MM.1S (cell line): Measurements from ENCODE around the gene PPP1R9A.

ENCODE experiments used
- EZH2 ChIP-seq: fragments of 300-600 bp; sonication (generic); optimal IDR thresholded peaks from 2 replicates; pipeline ENCODE3; 2017; ENCODE audit warnings: low read depth, mild to moderate bottlenecking, antibody characterized with exemption, low read length, mixed read lengths
- EZH2phosphoT487 ChIP-seq: fragments of 300-600 bp; sonication (generic); IDR thresholded peaks from 2 replicates; pipeline ENCODE4 v1.6.1; 2018; ENCODE audit warnings: antibody characterized with exemption, low read length
- TF ChIP-seq, protein P1 (sequence below): fragments of 300-600 bp; sonication (generic); IDR thresholded peaks from 2 replicates; pipeline ENCODE4 v1.5.1; 2016; ENCODE audit warnings: antibody characterized with exemption, low read length, mixed read lengths

DNA sequence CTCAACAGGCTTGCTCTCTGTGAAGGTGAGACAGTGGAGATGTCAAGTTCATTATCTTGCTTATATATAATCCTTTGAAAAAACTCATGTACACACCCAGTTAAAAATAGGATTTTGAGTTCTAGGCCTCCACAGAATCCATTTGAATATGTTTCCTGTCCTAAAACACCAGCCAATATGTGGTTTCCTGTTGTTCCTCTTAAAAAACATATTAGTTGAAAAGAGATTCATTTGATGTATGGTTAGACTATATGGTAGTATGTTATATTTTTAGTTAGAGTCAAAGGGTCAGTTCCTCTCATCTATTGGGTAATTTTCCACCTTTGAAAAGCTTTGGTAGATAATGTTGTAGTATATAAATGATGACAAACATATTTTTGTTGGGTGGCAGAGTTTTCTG, 16.0 kb downstream of the PPP1R9A start:
- no peak for TF ChIP-seq EZH2
- TF ChIP-seq, protein P1, sequence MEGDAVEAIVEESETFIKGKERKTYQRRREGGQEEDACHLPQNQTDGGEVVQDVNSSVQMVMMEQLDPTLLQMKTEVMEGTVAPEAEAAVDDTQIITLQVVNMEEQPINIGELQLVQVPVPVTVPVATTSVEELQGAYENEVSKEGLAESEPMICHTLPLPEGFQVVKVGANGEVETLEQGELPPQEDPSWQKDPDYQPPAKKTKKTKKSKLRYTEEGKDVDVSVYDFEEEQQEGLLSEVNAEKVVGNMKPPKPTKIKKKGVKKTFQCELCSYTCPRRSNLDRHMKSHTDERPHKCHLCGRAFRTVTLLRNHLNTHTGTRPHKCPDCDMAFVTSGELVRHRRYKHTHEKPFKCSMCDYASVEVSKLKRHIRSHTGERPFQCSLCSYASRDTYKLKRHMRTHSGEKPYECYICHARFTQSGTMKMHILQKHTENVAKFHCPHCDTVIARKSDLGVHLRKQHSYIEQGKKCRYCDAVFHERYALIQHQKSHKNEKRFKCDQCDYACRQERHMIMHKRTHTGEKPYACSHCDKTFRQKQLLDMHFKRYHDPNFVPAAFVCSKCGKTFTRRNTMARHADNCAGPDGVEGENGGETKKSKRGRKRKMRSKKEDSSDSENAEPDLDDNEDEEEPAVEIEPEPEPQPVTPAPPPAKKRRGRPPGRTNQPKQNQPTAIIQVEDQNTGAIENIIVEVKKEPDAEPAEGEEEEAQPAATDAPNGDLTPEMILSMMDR: no peak
- TF ChIP-seq EZH2phosphoT487: no peak
